Activated CD4-positive, alpha-beta memory T cell treated with anti-CD3 and anti-CD28 coated beads, Interleukin-2, amount 10 ng/mL, durations not matched to agents 7 days and 5 days (primary cell): ENCODE results near the gene FSIP1. TPM values are rescaled to one million over a fixed set of nuclear protein-coding genes. Genes with fewer than 3 reads are reported as not detected.
A peak's percentile ranks its signal among the peaks of the same experiment; 100 is the strongest.

ENCODE experiments used
- CTCF ChIA-PET: fragments of 350-600 bp; sonication (Branson Sonifier 250); formaldehyde crosslinking; loops from one replicate; lab custom pipeline; 2021; ENCODE audit warnings: antibody characterized with exemption, inconsistent platforms; lab: Charles Lee
- POLR2A ChIA-PET: fragments of 350-600 bp; sonication (Branson Sonifier 250); formaldehyde crosslinking; loops from one replicate; lab custom pipeline; 2021; ENCODE audit warnings: antibody characterized with exemption; lab: Charles Lee
- DNase-seq: peaks from one replicate; pipeline ENCODE4 v3.0.0-alpha.2; 2020
- H3K27ac Mint-ChIP-seq: one replicate; pipeline ENCODE4 v1.8.0; 2021; ENCODE audit warnings: mild to moderate bottlenecking, mixed read lengths
- H3K27me3 Mint-ChIP-seq: one replicate; pipeline ENCODE4 v1.8.0; 2021; ENCODE audit warnings: mixed read lengths
- H3K36me3 Mint-ChIP-seq: one replicate; pipeline ENCODE4 v1.8.0; 2021; ENCODE audit warnings: low read depth, mixed read lengths
- H3K4me1 Mint-ChIP-seq: one replicate; pipeline ENCODE4 v1.8.0; 2021; ENCODE audit warnings: mixed read lengths
- H3K4me3 Mint-ChIP-seq: one replicate; pipeline ENCODE4 v1.8.0; 2021; ENCODE audit warnings: mild to moderate bottlenecking, mixed read lengths
- H3K9me3 Mint-ChIP-seq: one replicate; pipeline ENCODE4 v1.8.0; 2021; ENCODE audit warnings: mixed read lengths
- total RNA-seq, 2 experiments: library from RNA; stranded (reverse); gene quantifications; one replicate each; pipeline ENCODE4 v1.2.3, GENCODE V29; 2021

The FSIP1 gene
- total RNA-seq, 2 experiments from 2014 or later = 0.58 to 0.88 TPM

DNA sequence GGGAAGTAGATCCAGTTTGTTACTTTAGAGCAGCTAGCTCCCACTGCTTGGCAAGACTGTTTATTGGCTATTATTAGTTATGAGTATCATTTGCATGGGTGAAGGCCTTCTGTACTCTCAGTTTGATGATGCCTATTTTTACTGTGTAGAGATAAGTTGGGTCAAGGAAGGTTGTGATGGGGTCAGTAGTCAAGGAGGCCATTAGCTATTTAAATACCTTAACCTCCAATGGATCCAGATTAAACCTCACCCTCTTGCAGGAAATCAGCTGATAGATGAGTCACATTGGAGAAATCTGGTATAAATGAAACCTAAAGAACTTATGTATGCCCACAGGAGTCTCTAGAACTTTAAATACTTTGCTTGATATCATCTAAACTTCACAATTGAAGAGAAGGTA lies 156.8 kb downstream of the FSIP1 start:
- no peaks in the 10 kb centered on the region for H3K27me3 Mint-ChIP-seq
- no peak for DNase-seq
- H3K4me3 Mint-ChIP-seq = peak overlapping the region; percentile 71
- peaks cover 54% of the 10 kb centered on the region for H3K36me3 Mint-ChIP-seq
- POLR2A ChIA-PET = interaction anchor here (0.7 to 4.7 kb wide), 16 partner anchors 9 to 1063 kb away, joined by 3 to 25 read pairs (median 9); partner anchors contain the start of genes FSIP1, RASGRP1 and THBS1
- CTCF ChIA-PET = interaction anchor here (1.1 to 1.9 kb wide), 4 partner anchors 15 to 926 kb away, joined by 3 to 7 read pairs (median 5); no protein-coding TSS in a partner anchor
- H3K27ac Mint-ChIP-seq = peak overlapping the region; percentile 99
- H3K4me1 Mint-ChIP-seq = peaks cover 91% of the 10 kb centered on the region
- H3K9me3 Mint-ChIP-seq = peaks cover 15% of the 10 kb centered on the region

DNA sequence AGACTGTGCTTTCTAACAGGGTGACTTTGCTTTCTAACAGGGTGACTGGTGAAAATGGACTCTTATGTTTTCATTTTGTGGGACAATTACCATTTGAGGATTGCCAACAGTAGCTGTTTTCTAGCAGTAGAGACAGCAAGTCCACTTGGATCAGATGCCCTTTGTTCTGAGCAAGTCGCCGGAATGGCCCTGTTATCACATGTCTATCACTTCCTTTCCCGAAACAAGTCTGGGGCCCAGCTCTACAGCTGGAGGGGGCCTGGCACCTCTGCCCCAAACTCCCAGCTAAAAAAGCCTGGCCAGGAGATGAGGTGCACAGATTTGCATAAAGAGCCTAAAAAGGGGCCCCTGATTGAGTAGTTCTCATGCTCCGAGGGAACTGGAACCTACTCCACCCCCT lies 157.2 kb downstream of the FSIP1 start:
- POLR2A ChIA-PET = interaction anchor here (0.7 to 4.7 kb wide), 20 partner anchors 10 to 1062 kb away, joined by 3 to 25 read pairs (median 7); partner anchors contain the start of genes FSIP1, RASGRP1 and THBS1
- H3K36me3 Mint-ChIP-seq = peaks cover 51% of the 10 kb centered on the region

DNA sequence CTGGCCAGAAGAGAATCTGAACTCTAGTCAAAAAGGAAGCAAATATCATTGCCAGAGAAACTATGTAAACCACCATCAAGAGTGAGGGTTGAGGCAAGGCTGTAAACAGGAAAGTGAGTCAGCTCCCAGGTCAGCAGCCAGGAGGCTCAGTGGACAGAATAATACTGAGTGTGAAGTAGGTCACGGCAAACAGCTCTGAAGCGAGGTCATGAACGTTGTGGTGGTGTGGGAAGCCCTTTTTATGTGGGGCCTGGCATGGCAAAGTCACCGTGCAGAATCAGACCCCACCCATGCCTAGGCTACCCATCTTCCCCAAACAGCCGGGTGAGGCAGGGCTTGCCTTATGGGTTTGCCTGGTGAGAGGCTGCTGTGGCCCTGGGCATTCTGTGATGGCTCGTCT lies 157.8 kb downstream of the FSIP1 start:
- Mint-ChIP-seq H3K9me3 (peaks cover 13% of the 10 kb centered on the region), H3K27me3 (no peaks in the 10 kb centered on the region), H3K4me1 (peaks cover 81% of the 10 kb centered on the region), H3K4me3 (peak overlapping the region; percentile 71), H3K36me3 (peaks cover 48% of the 10 kb centered on the region), H3K27ac (peak overlapping the region; percentile 99)
- ChIA-PET CTCF (interaction anchor here (0.6 to 2.6 kb wide), 8 partner anchors 14 to 925 kb away, joined by 3 to 9 read pairs (median 5); no protein-coding TSS in a partner anchor), POLR2A (interaction anchor here (0.9 to 4.7 kb wide), 23 partner anchors 10 to 1062 kb away, joined by 3 to 25 read pairs (median 6); partner anchors contain the start of genes FSIP1, RASGRP1 and THBS1)
- peak; percentile 88 for DNase-seq

More for the DNA sequence above, 157.2 kb downstream of the FSIP1 start:
- peak; percentile 21 for DNase-seq
- CTCF ChIA-PET = interaction anchor here (1.1 to 1.9 kb wide), 5 partner anchors 15 to 926 kb away, joined by 3 to 8 read pairs (median 6); no protein-coding TSS in a partner anchor
- Mint-ChIP-seq H3K9me3 (peaks cover 14% of the 10 kb centered on the region), H3K4me3 (peak overlapping the region; percentile 71), H3K4me1 (peaks cover 87% of the 10 kb centered on the region), H3K27me3 (no peaks in the 10 kb centered on the region), H3K27ac (peak overlapping the region; percentile 99)

DNA sequence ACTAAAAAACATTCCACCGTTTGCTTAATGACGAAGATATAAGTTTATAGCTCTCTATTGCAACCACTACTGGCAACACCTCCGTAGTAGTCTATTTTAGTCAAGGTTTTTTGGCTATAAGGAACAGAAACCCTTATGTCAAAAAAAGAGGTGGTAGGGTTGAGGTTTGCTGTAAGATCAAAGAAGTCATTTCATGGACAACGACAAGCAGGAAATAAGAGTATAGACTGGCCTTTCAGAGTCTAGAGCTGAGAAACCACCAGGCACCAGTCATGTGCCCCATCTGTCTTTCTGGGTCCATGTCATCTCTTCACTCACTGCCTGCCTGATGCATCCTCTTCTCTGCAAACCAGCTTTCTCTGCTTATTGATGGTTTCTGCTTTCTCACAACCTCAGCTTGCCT lies 159.1 kb downstream of the FSIP1 start:
- Mint-ChIP-seq H3K4me1 (peaks cover 68% of the 10 kb centered on the region), H3K27me3 (no peaks in the 10 kb centered on the region), H3K4me3 (peak overlapping the region; percentile 71), H3K36me3 (peaks cover 43% of the 10 kb centered on the region), H3K27ac (peak overlapping the region; percentile 99), H3K9me3 (peaks cover 16% of the 10 kb centered on the region)
- POLR2A ChIA-PET = interaction anchor here (0.6 to 4.7 kb wide), 18 partner anchors 12 to 1060 kb away, joined by 3 to 25 read pairs (median 5); partner anchors contain the start of genes FSIP1, RASGRP1 and THBS1
- peak; percentile 69 for DNase-seq
- CTCF ChIA-PET = interaction anchor here (0.8 to 2.6 kb wide), 9 partner anchors 11 to 160 kb away, joined by 3 to 9 read pairs (median 3); partner anchors contain the start of gene FSIP1

DNA sequence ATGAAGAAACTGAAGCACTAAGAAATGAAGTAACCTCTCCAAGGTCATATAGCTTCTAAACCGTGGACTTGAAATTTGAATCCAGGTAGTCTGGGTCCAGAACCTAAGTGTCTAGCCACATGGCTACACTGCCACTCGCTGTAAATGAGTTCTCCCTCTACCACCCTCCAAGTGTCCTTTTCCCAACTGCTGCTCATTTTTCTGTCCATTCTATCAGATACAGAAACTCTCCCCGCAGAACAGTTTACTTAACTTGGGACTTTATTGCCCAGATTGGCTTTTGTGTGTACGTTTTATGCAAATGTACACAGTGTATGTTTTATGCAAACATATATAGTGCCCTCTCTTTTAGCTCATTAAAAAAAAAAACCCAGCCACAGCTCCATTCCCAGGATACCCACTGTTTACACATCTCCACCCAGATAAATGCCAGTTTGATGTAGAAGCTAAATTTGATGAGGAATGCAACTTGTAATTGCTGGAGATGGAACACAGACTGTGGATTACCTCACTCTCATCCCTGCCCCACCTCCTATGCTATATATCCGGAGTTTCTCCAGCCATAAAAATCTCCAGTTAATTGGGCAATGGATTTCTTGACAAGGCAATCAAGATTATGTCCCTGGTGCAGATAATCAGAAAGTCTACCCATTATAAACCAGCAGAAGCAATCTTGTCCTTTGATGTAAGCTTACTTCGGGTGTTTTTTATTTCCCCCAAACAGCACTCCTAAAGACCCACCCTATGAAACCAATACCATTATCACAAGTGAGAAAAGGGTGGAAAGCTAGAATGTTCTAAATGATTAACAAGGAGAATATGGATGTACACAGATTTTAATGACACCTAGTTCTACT lies 159.8 kb downstream of the FSIP1 start:
- Mint-ChIP-seq H3K36me3 (peaks cover 40% of the 10 kb centered on the region), H3K27ac (peak overlapping the region; percentile 99)
- CTCF ChIA-PET = interaction anchor here (0.8 to 2.6 kb wide), 8 partner anchors 10 to 160 kb away, joined by 3 to 9 read pairs (median 4); partner anchors contain the start of gene FSIP1

DNA sequence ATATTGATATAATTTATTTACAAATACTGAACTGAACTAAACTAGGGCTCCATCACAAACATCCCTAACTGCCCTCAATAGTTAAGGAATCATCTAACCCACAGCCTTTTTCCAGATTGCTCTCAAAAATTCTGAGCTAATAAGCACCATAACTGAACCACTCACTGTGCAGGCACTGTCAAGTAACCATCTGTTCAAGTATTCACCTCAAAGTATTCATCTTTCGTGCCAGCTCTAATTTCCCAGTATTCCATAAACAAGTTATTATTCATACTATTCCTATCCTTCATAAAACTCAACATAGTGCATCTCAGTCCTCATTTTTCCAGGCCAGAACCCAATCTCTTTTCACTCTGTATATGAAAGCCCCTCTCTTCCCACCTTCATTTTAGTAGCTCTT lies 160.7 kb downstream of the FSIP1 start:
- Mint-ChIP-seq H3K4me3 (no peak overlapping the region), H3K27ac (no peak overlapping the region), H3K27me3 (no peaks in the 10 kb centered on the region), H3K4me1 (peaks cover 53% of the 10 kb centered on the region), H3K36me3 (peaks cover 31% of the 10 kb centered on the region), H3K9me3 (peaks cover 12% of the 10 kb centered on the region)
- ChIA-PET POLR2A (interaction anchor here (1.2 to 4.7 kb wide), 2 partner anchors 10 to 161 kb away, joined by 3 to 21 read pairs; partner anchors contain the start of gene FSIP1), CTCF (interaction anchor here (1.6 to 2.2 kb wide), 2 partner anchors 11 to 36 kb away, joined by 5 to 6 read pairs; no protein-coding TSS in a partner anchor)
- no peak for DNase-seq

More for the DNA sequence above, 159.8 kb downstream of the FSIP1 start:
- no peak overlapping the region for H3K4me3 Mint-ChIP-seq
- H3K4me1 Mint-ChIP-seq = peaks cover 62% of the 10 kb centered on the region
- H3K27me3 Mint-ChIP-seq = no peaks in the 10 kb centered on the region
- POLR2A ChIA-PET = interaction anchor here (0.6 to 4.7 kb wide), 17 partner anchors 11 to 1060 kb away, joined by 3 to 25 read pairs (median 5); partner anchors contain the start of genes FSIP1, RASGRP1 and THBS1
- peaks cover 12% of the 10 kb centered on the region for H3K9me3 Mint-ChIP-seq
- no peak for DNase-seq

DNA sequence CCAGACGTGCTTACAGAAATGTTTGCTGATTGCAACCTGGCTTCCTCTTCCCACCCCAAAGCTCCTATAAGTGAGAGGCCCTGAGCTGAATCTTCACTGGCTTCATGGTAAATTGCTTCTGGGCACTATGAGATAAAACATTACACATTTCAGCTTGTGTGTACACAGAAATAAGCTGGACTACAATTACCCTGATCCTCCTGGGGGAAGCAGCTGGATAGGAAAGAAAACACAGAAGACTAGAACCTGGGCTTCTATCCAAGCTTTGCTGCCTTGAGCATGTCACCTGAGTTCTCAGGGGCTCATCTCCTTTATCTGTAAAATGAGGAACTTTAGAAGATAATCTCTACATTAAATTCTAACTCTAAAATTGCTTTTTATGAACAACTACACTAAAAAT lies 161.4 kb downstream of the FSIP1 start:
- H3K27me3 Mint-ChIP-seq = no peaks in the 10 kb centered on the region
- peaks cover 51% of the 10 kb centered on the region for H3K4me1 Mint-ChIP-seq
- ChIA-PET POLR2A (interaction anchor here (1.2 to 4.7 kb wide), 2 partner anchors 9 to 162 kb away, joined by 3 to 21 read pairs; partner anchors contain the start of gene FSIP1), CTCF (interaction anchor here (1.6 kb wide), 1 partner anchor 10 kb away, joined by 5 read pairs; no protein-coding TSS in a partner anchor)
- no peak overlapping the region for H3K27ac Mint-ChIP-seq
- peaks cover 23% of the 10 kb centered on the region for H3K36me3 Mint-ChIP-seq
- DNase-seq = no peak
- peaks cover 12% of the 10 kb centered on the region for H3K9me3 Mint-ChIP-seq
- no peak overlapping the region for H3K4me3 Mint-ChIP-seq

DNA sequence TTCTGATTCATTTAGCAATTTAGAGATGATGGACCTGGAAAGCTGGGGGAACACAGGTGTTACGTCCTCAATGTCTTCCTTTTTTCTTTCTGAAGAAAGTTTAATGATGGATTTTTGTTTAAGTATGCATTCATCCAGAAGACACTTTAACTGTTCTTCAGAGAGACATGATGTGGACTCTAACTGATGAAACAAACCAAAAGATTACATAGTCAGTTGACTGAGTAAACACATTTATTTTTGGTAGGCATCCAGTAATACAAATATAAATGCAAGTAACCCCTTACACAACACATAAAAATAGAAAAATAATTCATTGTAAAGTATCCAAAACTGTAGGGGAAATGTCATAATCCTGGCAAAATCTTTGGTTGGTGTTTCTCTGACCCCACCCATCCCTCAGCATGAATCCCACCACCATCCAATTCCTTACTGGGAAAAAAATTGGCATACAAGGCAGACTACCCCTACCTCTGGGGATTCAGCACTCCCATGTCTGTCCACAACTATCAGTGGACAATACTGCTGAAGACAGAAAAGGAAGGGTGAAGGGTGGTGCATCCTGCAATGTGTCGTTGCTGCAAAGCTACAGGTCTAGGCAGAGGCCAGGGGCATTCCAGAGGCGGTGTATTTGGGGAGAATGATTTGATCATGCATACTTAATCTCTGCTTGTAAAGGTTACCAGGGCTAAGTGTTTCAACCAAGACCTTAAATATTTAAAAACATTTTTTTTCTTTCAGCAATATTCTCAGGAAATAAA lies 164.4 kb downstream of the FSIP1 start:
- DNase-seq = no peak
- H3K4me3 Mint-ChIP-seq = no peak overlapping the region
- peaks cover 23% of the 10 kb centered on the region for H3K4me1 Mint-ChIP-seq
- no peak overlapping the region for H3K27ac Mint-ChIP-seq
- H3K36me3 Mint-ChIP-seq = peaks cover 33% of the 10 kb centered on the region
- peaks cover 25% of the 10 kb centered on the region for H3K9me3 Mint-ChIP-seq
- H3K27me3 Mint-ChIP-seq = peaks cover 2% of the 10 kb centered on the region
- CTCF ChIA-PET = no interaction called here
- POLR2A ChIA-PET = no interaction called here

DNA sequence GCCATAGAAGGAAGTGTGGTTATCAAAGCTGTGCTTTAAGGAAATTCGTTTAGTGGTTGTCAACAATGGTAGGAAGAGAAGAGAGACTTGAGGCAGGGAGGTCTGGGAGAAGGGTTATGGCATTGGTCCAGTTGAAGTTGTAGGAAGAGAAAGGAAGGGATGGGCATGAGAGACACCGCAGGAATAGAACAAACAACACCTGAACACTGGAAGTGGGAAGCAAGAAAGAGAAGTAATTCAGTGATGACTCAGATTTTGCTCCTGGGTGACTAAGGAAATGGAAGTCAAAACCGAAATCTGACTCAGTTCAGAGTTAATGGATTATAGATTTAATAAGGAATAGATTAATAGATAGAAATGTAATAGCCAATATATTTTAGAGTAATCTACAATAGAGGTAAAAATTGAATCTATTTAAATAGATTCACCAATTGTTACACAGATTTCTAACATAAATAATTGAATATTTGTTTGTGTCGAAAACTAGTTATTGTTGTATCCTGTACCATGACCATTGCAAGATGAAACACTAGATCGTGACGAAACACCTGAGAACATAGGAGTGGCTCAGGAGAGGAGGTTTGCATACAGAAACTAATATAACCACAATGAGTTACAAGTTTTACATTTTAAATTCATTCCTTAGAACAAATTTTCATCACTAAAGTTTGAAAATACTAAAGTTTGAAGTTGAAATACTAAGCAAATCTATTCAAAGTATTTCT lies 165.7 kb downstream of the FSIP1 start:
- Mint-ChIP-seq H3K4me3 (no peak overlapping the region), H3K27me3 (peaks cover 3% of the 10 kb centered on the region), H3K36me3 (peaks cover 31% of the 10 kb centered on the region), H3K4me1 (peaks cover 10% of the 10 kb centered on the region), H3K9me3 (peaks cover 27% of the 10 kb centered on the region), H3K27ac (no peak overlapping the region)
- POLR2A ChIA-PET = no interaction called here
- CTCF ChIA-PET = no interaction called here
- no peak for DNase-seq

DNA sequence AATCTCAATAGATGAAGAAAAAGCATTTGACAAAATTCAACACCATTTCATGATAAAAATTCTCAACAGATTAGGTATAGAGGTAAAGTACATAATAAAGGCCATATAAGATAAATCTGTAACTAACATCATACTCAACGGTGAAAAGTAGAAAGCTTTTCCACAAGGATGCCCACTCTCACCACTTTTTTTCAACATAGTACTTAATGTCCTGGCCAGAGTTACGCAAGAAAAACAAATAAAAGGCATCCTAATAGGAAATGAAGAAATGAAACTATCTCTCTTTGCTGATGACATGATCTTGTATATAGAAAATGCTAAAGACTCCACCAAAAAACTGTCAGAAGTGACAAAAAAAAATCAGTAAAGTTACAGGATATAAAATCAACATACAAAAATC lies 168.8 kb downstream of the FSIP1 start:
- H3K27me3 Mint-ChIP-seq = peaks cover 5% of the 10 kb centered on the region
- no peak for DNase-seq
- POLR2A ChIA-PET = no interaction called here
- H3K9me3 Mint-ChIP-seq = peaks cover 39% of the 10 kb centered on the region
- H3K36me3 Mint-ChIP-seq = peaks cover 45% of the 10 kb centered on the region
- no peak overlapping the region for H3K4me3 Mint-ChIP-seq
- H3K4me1 Mint-ChIP-seq = peaks cover 17% of the 10 kb centered on the region
- no peak overlapping the region for H3K27ac Mint-ChIP-seq
- CTCF ChIA-PET = no interaction called here

DNA sequence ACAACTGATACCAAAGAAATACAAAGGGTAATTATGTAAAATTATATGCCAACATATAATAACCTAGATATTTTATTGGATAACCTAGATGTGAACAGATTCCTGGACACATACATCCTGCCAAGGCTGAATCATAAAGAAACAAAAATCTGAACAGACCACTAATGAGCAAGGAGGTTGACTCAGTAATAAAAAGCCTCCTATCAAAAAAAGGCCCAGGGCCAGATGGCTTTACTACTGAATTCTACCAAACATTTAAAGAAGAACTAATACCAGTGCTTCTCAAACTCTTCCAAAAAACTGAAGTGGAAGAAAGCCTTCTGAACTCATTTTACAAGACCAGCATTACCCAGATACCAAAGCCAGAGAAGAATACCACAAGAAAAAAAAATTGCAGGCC lies 169.4 kb downstream of the FSIP1 start:
- ChIA-PET POLR2A (interaction anchor here (2.6 kb wide), 1 partner anchor 10 kb away, joined by 21 read pairs; no protein-coding TSS in a partner anchor), CTCF (interaction anchor here (1.3 kb wide), 1 partner anchor 10 kb away, joined by 3 read pairs; no protein-coding TSS in a partner anchor)
- no peak for DNase-seq

More for the DNA sequence above, 169.4 kb downstream of the FSIP1 start:
- peaks cover 42% of the 10 kb centered on the region for H3K9me3 Mint-ChIP-seq
- no peak overlapping the region for H3K27ac Mint-ChIP-seq
- peaks cover 51% of the 10 kb centered on the region for H3K36me3 Mint-ChIP-seq
- peaks cover 23% of the 10 kb centered on the region for H3K4me1 Mint-ChIP-seq
- peaks cover 5% of the 10 kb centered on the region for H3K27me3 Mint-ChIP-seq
- H3K4me3 Mint-ChIP-seq = no peak overlapping the region
